DOHH2 (cell line): Measurements from ENCODE around the gene TOGARAM1.
A peak's percentile ranks its signal among the peaks of the same experiment; 100 is the strongest.

ENCODE experiments used
- H3F3A ChIP-seq: fragments of 200-600 bp; sonication (generic), shearing (Covaris generic); 2 replicates; pipeline ENCODE4 v1.6.0; 2016; ENCODE audit warnings: antibody characterized with exemption, mild to moderate bottlenecking; ENCODE audit not compliant: control insufficient read depth, insufficient read depth
- H3K27ac ChIP-seq: fragments of 200-600 bp; sonication (generic); 2 replicates; pipeline ENCODE4 v1.5.1; 2014; ENCODE audit warnings: low read depth, mild to moderate bottlenecking, low read length, moderate library complexity
- H3K27me3 ChIP-seq: fragments of 200-600 bp; sonication (generic); 2 replicates; pipeline ENCODE4 v1.6.1; 2014; ENCODE audit warnings: mild to moderate bottlenecking, low read length, mixed read lengths; ENCODE audit not compliant: control insufficient read depth
- H3K36me3 ChIP-seq: fragments of 200-600 bp; sonication (generic); 2 replicates; pipeline ENCODE4 v1.6.1; 2014; ENCODE audit warnings: mild to moderate bottlenecking, low read length, moderate library complexity, mixed read lengths; ENCODE audit not compliant: control insufficient read depth
- H3K4me1 ChIP-seq: fragments of 200-600 bp; sonication (generic); 2 replicates; pipeline ENCODE4 v1.6.1; 2014; ENCODE audit warnings: mild to moderate bottlenecking, low read length, mixed read lengths; ENCODE audit not compliant: control insufficient read depth
- H3K4me2 ChIP-seq: fragments of 200-600 bp; sonication (generic); 2 replicates; pipeline ENCODE4 v1.6.0; 2014; ENCODE audit warnings: mild to moderate bottlenecking, low read length, moderate library complexity
- H3K4me3 ChIP-seq: fragments of 200-600 bp; sonication (generic); 2 replicates; pipeline ENCODE4 v1.5.1; 2014; ENCODE audit warnings: mild to moderate bottlenecking, low read length, mixed read lengths
- H3K79me2 ChIP-seq: fragments of 200-600 bp; sonication (generic); 2 replicates; pipeline ENCODE4 v1.6.1; 2014; ENCODE audit warnings: mild to moderate bottlenecking, low read length, mixed read lengths; ENCODE audit not compliant: control insufficient read depth
- H3K9me2 ChIP-seq: fragments of 200-600 bp; sonication (generic); replicated peaks from 2 replicates; pipeline ENCODE4 v1.6.1; 2014; ENCODE audit warnings: mild to moderate bottlenecking, low read length, mixed read lengths; ENCODE audit not compliant: control insufficient read depth
- H3K9me3 ChIP-seq: fragments of 200-600 bp; sonication (generic); 2 replicates; pipeline ENCODE4 v1.6.1; 2014; ENCODE audit warnings: antibody characterized with exemption, low read length, mixed read lengths; ENCODE audit not compliant: control insufficient read depth, insufficient read depth
- H4K20me1 ChIP-seq: fragments of 200-600 bp; sonication (generic); 2 replicates; pipeline ENCODE4 v1.6.0; 2014; ENCODE audit warnings: low read depth, mild to moderate bottlenecking, antibody characterized with exemption, low read length, moderate library complexity; ENCODE audit not compliant: control insufficient read depth, insufficient read depth
- CTCF ChIP-seq: fragments of 200-600 bp; sonication (generic); IDR thresholded peaks from one replicate; pipeline ENCODE4 v1.5.1; 2014; ENCODE audit warnings: antibody characterized with exemption, mild to moderate bottlenecking, low read depth, low read length; ENCODE audit not compliant: poor library complexity, severe bottlenecking
- EZH2phosphoT487 ChIP-seq: fragments of 200-600 bp; sonication (generic); IDR thresholded peaks from 2 replicates; pipeline ENCODE4 v1.6.1; 2017; ENCODE audit warnings: borderline replicate concordance, mild to moderate bottlenecking, antibody characterized with exemption, low read length, moderate library complexity, mixed read lengths

Gene TOGARAM1

GRCh38 chr14:44961554-44962333 lies at the start of gene TOGARAM1, which contains the start of gene KLHL28:
Gene TOGARAM1 (plus strand): TSS chr14:44962190. CDS start chr14:44962422, 232 bp downstream.
Gene KLHL28 (minus strand): TSS chr14:44961947. CDS start chr14:44945928, 16,019 bp downstream.
- peak within 1 kb of the TSS; percentile 96 for H3K4me3 ChIP-seq
- peak within 1 kb of the TSS; percentile 81 for H3K4me2 ChIP-seq
- no peaks in the 10 kb centered on the region for H3K9me3 ChIP-seq
- peak within 1 kb of the TSS; percentile 65 for H3K27ac ChIP-seq
- H3K27me3 ChIP-seq: no peaks in the 10 kb centered on the region
- no peaks in the 10 kb centered on the region for H3K9me2 ChIP-seq
- H3K36me3 ChIP-seq: peaks cover 10% of the 10 kb centered on the region
- H3F3A ChIP-seq: no peaks in the 10 kb centered on the region
- peaks cover 26% of the 10 kb centered on the region for H3K4me1 ChIP-seq
- TF ChIP-seq CTCF (no peak), EZH2phosphoT487 (no peak)
- H4K20me1 ChIP-seq: peaks cover 2% of the 10 kb centered on the region; the same call in 1 of the 2 replicates
- H3K79me2 ChIP-seq: peaks cover 96% of the 10 kb centered on the region

GRCh38 chr14:44914849-44915248 lies 47.1 kb upstream of the TOGARAM1 start:
- no peaks in the 10 kb centered on the region for H4K20me1 ChIP-seq
- no peaks in the 10 kb centered on the region for H3K79me2 ChIP-seq
- H3K36me3 ChIP-seq: no peaks in the 10 kb centered on the region
- no peaks in the 10 kb centered on the region for H3K27me3 ChIP-seq
- H3K9me3 ChIP-seq: peaks cover 4% of the 10 kb centered on the region; the same call in 1 of the 2 replicates
- no peaks in the 10 kb centered on the region for H3K4me1 ChIP-seq
- no peaks in the 10 kb centered on the region for H3K9me2 ChIP-seq
- H3K4me2 ChIP-seq: no peak overlapping the region
- no peaks in the 10 kb centered on the region for H3F3A ChIP-seq
- TF ChIP-seq CTCF (no peak), EZH2phosphoT487 (no peak)
- no peak overlapping the region for H3K27ac ChIP-seq
- H3K4me3 ChIP-seq: no peak overlapping the region

- no peaks in the 10 kb centered on the region for H4K20me1 ChIP-seq
- no peak for TF ChIP-seq EZH2phosphoT487
- TF ChIP-seq CTCF: no peak
- no peaks in the 10 kb centered on the region for H3K79me2 ChIP-seq
- H3K27ac ChIP-seq: no peak overlapping the region
- H3K36me3 ChIP-seq: no peaks in the 10 kb centered on the region
- no peak overlapping the region for H3K4me2 ChIP-seq
- no peaks in the 10 kb centered on the region for H3F3A ChIP-seq
- H3K9me2 ChIP-seq: no peaks in the 10 kb centered on the region
- H3K4me1 ChIP-seq: no peaks in the 10 kb centered on the region
- no peaks in the 10 kb centered on the region for H3K9me3 ChIP-seq
- H3K27me3 ChIP-seq: no peaks in the 10 kb centered on the region
- no peak overlapping the region for H3K4me3 ChIP-seq
Measured at GRCh38 chr14:44928793-44929192, 33.2 kb upstream of the TOGARAM1 start.
